Transverse colon (tissue), 4 donors: ENCODE measurements around the gene TIRAP.

Experiments used
- EP300 ChIP-seq: sonication (generic); formaldehyde crosslinking; IDR thresholded peaks from one replicate; pipeline ENCODE4 v1.6.1; 2017; ENCODE audit warnings: antibody characterized with exemption, low read depth
- POLR2A ChIP-seq: fragments of 450-650 bp; IDR thresholded peaks from one replicate; pipeline ENCODE4 v1.6.1; 2016; ENCODE audit warnings: antibody characterized with exemption, mild to moderate bottlenecking, moderate library complexity
- POLR2AphosphoS5 ChIP-seq, 3 donors: sonication (generic); formaldehyde crosslinking; IDR thresholded peaks; one replicate each; pipeline ENCODE4 v1.6.1; 2016; ENCODE audit warnings: antibody characterized with exemption in 3 of 3
- TF ChIP-seq, protein P1 (sequence below), 5 experiments: fragments of 200-600 bp in 3 of 5; fragments of 450-650 bp in 2 of 5; sonication (generic) in 3 of 5; IDR thresholded peaks; 1 replicate in 2 of 5; 2 replicates in 3 of 5; pipeline ENCODE4 v1.5.1; 2016 to 2017; ENCODE audit warnings: antibody characterized with exemption in 5 of 5, inconsistent platforms in 3 of 5, mild to moderate bottlenecking in 2 of 5, moderate library complexity in 1 of 5

DNA sequence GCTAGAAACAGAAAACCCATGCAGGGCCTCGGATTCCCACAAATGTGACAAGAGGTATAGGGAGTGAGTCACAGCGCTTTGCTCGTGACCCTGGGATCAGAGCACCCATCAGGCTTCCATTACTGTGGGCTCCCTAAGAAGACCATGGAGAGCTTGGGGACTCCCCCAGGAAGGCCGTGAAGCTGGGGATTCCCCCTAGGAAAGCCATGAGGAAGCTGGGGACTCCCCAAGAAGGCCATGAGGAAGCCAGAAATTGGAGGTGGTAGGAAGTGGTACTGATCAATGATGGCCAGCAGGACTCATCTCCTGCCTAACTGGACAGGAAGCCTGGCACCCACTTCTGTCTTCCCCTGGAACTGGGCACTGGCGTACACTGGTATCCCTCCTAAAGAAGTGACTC is 10.8 kb downstream of the TIRAP start:
- TF ChIP-seq, protein P1, sequence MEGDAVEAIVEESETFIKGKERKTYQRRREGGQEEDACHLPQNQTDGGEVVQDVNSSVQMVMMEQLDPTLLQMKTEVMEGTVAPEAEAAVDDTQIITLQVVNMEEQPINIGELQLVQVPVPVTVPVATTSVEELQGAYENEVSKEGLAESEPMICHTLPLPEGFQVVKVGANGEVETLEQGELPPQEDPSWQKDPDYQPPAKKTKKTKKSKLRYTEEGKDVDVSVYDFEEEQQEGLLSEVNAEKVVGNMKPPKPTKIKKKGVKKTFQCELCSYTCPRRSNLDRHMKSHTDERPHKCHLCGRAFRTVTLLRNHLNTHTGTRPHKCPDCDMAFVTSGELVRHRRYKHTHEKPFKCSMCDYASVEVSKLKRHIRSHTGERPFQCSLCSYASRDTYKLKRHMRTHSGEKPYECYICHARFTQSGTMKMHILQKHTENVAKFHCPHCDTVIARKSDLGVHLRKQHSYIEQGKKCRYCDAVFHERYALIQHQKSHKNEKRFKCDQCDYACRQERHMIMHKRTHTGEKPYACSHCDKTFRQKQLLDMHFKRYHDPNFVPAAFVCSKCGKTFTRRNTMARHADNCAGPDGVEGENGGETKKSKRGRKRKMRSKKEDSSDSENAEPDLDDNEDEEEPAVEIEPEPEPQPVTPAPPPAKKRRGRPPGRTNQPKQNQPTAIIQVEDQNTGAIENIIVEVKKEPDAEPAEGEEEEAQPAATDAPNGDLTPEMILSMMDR (IDR thresholded peaks at IDR 0.05), result no peak
- TF ChIP-seq POLR2A (no peak), POLR2AphosphoS5 (IDR thresholded peaks at IDR 0.05) (no peak), EP300 (no peak)
